Breast epithelium (tissue), 3 donors: ENCODE results near the gene IL36B.

ENCODE experiments used
- CTCF ChIP-seq, 3 donors: fragments of 450-650 bp; IDR thresholded peaks; one replicate each; pipeline ENCODE4 v1.5.1; 2016 to 2017; ENCODE audit warnings: antibody characterized with exemption in 3 of 3, mild to moderate bottlenecking in 3 of 3, moderate library complexity in 3 of 3
- POLR2AphosphoS5 ChIP-seq, 3 donors: sonication (generic); formaldehyde crosslinking; IDR thresholded peaks; one replicate each; pipeline ENCODE4 v1.6.1; 2017; ENCODE audit warnings: antibody characterized with exemption in 3 of 3

- TF ChIP-seq POLR2AphosphoS5 (IDR thresholded peaks at IDR 0.05) (no peak), CTCF (IDR thresholded peaks at IDR 0.05) (no peak)
Observed at GRCh38 chr2:113098532-113098931, 45.9 kb upstream of the IL36B start.
